Endodermal cell (in vitro differentiated cells): Measurements from ENCODE around the gene CDKN2A. TPM values are rescaled to one million over a fixed set of nuclear protein-coding genes. Genes with fewer than 3 reads are reported as not detected.
A peak's percentile ranks its signal among the peaks of the same experiment; 100 is the strongest.
"Not testable (repeated sequence)": the region's sequence is repeated elsewhere in the genome, so short reads cannot be mapped to it uniquely, and the experiment has no call there.

Experiments
- DNase-seq: peaks from one replicate; pipeline ENCODE4 v3.0.0-alpha.2; 2017
- H3K27ac ChIP-seq: 2 replicates; pipeline ENCODE4 v1.5.1; 2013; ENCODE audit warnings: mild to moderate bottlenecking, low read depth, low read length, moderate library complexity
- H3K27me3 ChIP-seq: 2 replicates; pipeline ENCODE4 v1.6.1; 2013; ENCODE audit warnings: mild to moderate bottlenecking, low read length, moderate library complexity; ENCODE audit not compliant: insufficient read depth, control insufficient read depth, poor library complexity, severe bottlenecking
- H3K36me3 ChIP-seq: 2 replicates; pipeline ENCODE4 v1.7.0; 2013; ENCODE audit warnings: mild to moderate bottlenecking, low read length, moderate library complexity; ENCODE audit not compliant: control insufficient read depth, insufficient read depth
- H3K4me1 ChIP-seq: one replicate; pipeline ENCODE4 v1.7.0; 2013; ENCODE audit warnings: low read length; ENCODE audit not compliant: control insufficient read depth, insufficient read depth
- H3K4me3 ChIP-seq: 2 replicates; pipeline ENCODE4 v1.5.1; 2013; ENCODE audit warnings: mild to moderate bottlenecking, low read length, moderate library complexity
- H3K9ac ChIP-seq: 2 replicates; pipeline ENCODE4 v1.6.1; 2013; ENCODE audit warnings: mild to moderate bottlenecking, low read length, moderate library complexity; ENCODE audit not compliant: poor library complexity, severe bottlenecking; ENCODE audit errors: extremely low read depth
- H3K9me3 ChIP-seq: 2 replicates; pipeline ENCODE4 v1.6.1; 2013; ENCODE audit warnings: mild to moderate bottlenecking, low read length, moderate library complexity; ENCODE audit not compliant: control insufficient read depth
- H3K27ac Mint-ChIP-seq: 2 replicates; pipeline ENCODE4 v1.8.0; 2020; ENCODE audit warnings: mixed read lengths
- H3K27me3 Mint-ChIP-seq: 2 replicates; pipeline ENCODE4 v1.8.0; 2021; ENCODE audit warnings: mild to moderate bottlenecking, mixed read lengths; ENCODE audit not compliant: insufficient read depth
- H3K36me3 Mint-ChIP-seq: 2 replicates; pipeline ENCODE4 v1.8.0; 2020; ENCODE audit warnings: low read depth, mixed read lengths
- H3K4me1 Mint-ChIP-seq: 2 replicates; pipeline ENCODE4 v1.8.0; 2020; ENCODE audit warnings: mixed read lengths
- H3K4me3 Mint-ChIP-seq: 2 replicates; pipeline ENCODE4 v1.8.0; 2020; ENCODE audit warnings: mild to moderate bottlenecking, moderate library complexity, mixed read lengths
- H3K9me3 Mint-ChIP-seq: 2 replicates; pipeline ENCODE4 v1.8.0; 2020; ENCODE audit warnings: mild to moderate bottlenecking, mixed read lengths
- WGBS, 2 experiments: methylation state at CpG; one replicate each; pipeline versions ENCODE4 v1.1.5 to v1.1.7; 2013; ENCODE audit warnings: missing lambda C conversion rate in 2 of 2, mixed read lengths in 1 of 2; ENCODE audit not compliant: insufficient coverage in 1 of 2, insufficient read length in 1 of 2; 5-methylcytosine and 5-hydroxymethylcytosine counted together
- total RNA-seq, 2 donors: library from RNA; stranded (reverse); fragmentation: NEBNext Ultra II Directional in 1 of 2; extraction: Animal tissue kit (Norgen Biotek cat#: 25700) in 1 of 2; gene quantifications; 2 replicates in 1 of 2; 3 replicates in 1 of 2; pipeline ENCODE4 v1.2.1, GENCODE V29; 2021
- TF ChIP-seq, protein P1 (sequence below): fragments of 200-600 bp; sonication (generic); conservative IDR thresholded peaks from 2 replicates; pipeline ENCODE4 v1.5.0; 2021; ENCODE audit warnings: antibody characterized with exemption, mild to moderate bottlenecking

CDKN2A gene
- total RNA-seq, 2 donors from 2014 or later = 1.9 to 6.7 TPM

DNA sequence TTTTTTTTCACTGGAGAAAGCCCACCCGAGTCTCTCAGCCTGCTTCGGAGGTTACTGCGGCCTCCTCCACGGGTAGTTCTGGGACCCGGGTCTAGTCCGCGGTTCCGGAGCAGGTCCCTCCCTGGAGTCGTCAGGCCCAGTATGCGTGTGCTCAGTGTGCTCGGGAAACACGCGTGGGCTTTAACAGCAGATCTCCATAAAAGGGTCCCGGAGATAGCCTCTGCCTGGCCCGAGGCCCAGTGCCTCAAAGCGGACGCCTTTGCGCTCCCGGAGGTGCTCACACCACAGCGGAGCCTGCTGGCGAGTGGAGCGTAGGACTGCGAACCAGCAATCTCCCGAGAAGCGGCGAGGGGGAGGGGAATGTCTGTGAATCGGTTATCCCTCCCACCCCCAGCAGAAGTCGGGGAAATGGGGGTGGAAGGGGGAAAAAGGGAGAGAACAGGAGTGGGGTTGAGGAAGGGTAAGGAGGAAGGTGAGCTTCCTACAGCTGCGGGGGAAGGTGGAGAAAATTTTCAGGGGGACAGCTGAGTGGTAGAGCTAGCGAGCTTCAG lies 28.7 kb downstream of the CDKN2A start:
- Mint-ChIP-seq H3K27me3 (peaks cover 96% of the 10 kb centered on the region), H3K9me3 (peaks cover 15% of the 10 kb centered on the region), H3K4me1 (peaks cover 21% of the 10 kb centered on the region), H3K27ac (no peak overlapping the region), H3K4me3 (peak overlapping the region; percentile 55), H3K36me3 (no peaks in the 10 kb centered on the region)
- peak; percentile 89 for DNase-seq
- Histone ChIP-seq H3K27me3 (peaks cover 98% of the 10 kb centered on the region), H3K9me3 (peaks cover 18% of the 10 kb centered on the region), H3K27ac (no peak overlapping the region), H3K36me3 (no peaks in the 10 kb centered on the region), H3K9ac (no peak overlapping the region), H3K4me1 (no peaks in the 10 kb centered on the region), H3K4me3 (peak overlapping the region; percentile 77)
- 3 to 5% methylated on average over 10 to 30 of the region's 30 CpGs for WGBS, 2 experiments
- TF ChIP-seq, protein P1, sequence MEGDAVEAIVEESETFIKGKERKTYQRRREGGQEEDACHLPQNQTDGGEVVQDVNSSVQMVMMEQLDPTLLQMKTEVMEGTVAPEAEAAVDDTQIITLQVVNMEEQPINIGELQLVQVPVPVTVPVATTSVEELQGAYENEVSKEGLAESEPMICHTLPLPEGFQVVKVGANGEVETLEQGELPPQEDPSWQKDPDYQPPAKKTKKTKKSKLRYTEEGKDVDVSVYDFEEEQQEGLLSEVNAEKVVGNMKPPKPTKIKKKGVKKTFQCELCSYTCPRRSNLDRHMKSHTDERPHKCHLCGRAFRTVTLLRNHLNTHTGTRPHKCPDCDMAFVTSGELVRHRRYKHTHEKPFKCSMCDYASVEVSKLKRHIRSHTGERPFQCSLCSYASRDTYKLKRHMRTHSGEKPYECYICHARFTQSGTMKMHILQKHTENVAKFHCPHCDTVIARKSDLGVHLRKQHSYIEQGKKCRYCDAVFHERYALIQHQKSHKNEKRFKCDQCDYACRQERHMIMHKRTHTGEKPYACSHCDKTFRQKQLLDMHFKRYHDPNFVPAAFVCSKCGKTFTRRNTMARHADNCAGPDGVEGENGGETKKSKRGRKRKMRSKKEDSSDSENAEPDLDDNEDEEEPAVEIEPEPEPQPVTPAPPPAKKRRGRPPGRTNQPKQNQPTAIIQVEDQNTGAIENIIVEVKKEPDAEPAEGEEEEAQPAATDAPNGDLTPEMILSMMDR = peak; percentile 75

DNA sequence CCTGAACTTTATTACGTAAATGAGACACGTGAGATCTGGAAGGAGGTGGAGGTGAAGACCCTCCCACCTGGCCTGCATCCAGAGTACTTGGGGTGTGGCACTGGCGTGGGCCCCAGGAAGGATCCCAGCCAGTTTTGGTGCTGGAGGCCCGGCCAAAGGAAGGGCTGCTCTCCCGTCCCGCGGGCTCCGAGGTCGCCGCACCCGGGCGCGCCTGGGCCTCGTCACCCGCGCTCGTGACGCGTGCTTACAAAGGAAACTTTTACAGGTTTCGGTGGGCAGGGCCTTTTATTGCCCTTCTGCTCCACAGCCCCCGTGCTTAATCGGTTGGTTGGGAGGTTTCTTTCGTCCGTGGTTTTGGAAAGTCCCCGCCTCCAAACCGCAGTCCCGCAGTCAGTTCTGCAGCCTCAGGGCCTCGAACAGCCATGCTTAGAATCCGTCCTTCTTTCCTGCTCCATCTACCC lies 29.2 kb downstream of the CDKN2A start:
- H3K27me3 Mint-ChIP-seq = peaks cover 96% of the 10 kb centered on the region
- peaks cover 15% of the 10 kb centered on the region for H3K9me3 Mint-ChIP-seq
- no peak overlapping the region for H3K27ac Mint-ChIP-seq
- peak; percentile 54 for DNase-seq
- H3K4me1 Mint-ChIP-seq = peaks cover 21% of the 10 kb centered on the region
- Histone ChIP-seq H3K4me3 (peak overlapping the region; percentile 77), H3K27ac (no peak overlapping the region), H3K9ac (no peak overlapping the region), H3K36me3 (no peaks in the 10 kb centered on the region), H3K4me1 (no peaks in the 10 kb centered on the region), H3K9me3 (peaks cover 13% of the 10 kb centered on the region), H3K27me3 (peaks cover 98% of the 10 kb centered on the region)
- peak overlapping the region; percentile 55 for H3K4me3 Mint-ChIP-seq
- H3K36me3 Mint-ChIP-seq = no peaks in the 10 kb centered on the region
- 6 to 7% methylated on average over 7 to 29 of the region's 29 CpGs for WGBS, 2 experiments
- TF ChIP-seq, protein P1 = no peak

DNA sequence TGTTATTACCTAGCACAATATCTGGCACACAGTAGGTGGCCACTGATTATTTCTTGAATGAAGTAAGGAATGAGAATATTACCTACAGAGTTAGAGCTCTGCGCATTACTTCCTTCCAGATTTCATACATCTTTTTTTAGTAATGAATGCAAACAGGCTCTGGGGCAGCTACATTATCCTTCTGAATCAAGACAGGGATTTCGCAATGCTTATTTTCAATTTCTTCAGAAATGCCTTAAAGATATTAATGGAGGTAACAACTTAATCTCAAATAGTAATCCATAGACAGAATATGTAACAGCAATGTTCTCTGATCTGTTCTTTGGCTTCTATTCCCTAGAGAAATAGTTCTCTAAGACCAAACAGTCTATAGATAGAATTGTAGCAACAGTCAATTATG lies 32.6 kb downstream of the CDKN2A start:
- H3K9me3 Mint-ChIP-seq = peaks cover 13% of the 10 kb centered on the region
- no peaks in the 10 kb centered on the region for H3K36me3 Mint-ChIP-seq
- no peak overlapping the region for H3K9ac ChIP-seq
- peaks cover 70% of the 10 kb centered on the region for H3K27me3 ChIP-seq
- no peak overlapping the region for H3K4me3 Mint-ChIP-seq
- DNase-seq = no peak
- H3K27ac ChIP-seq = no peak overlapping the region
- peaks cover 6% of the 10 kb centered on the region for H3K9me3 ChIP-seq
- H3K27ac Mint-ChIP-seq = no peak overlapping the region
- H3K36me3 ChIP-seq = no peaks in the 10 kb centered on the region
- no peaks in the 10 kb centered on the region for H3K4me1 ChIP-seq
- H3K27me3 Mint-ChIP-seq = peaks cover 80% of the 10 kb centered on the region
- WGBS, 2 experiments = 96% methylated on average over 2 of the region's 2 CpGs; no CpG with 5 or more reads in 1 of the 2 experiments
- TF ChIP-seq, protein P1 = no peak
- H3K4me1 Mint-ChIP-seq = peaks cover 14% of the 10 kb centered on the region
- H3K4me3 ChIP-seq = no peak overlapping the region

GRCh38 chr9:21959268-21959667 lies 34.9 kb downstream of the CDKN2A start:
- H3K27ac ChIP-seq, H3K9ac ChIP-seq, H3K4me3 Mint-ChIP-seq, H3K4me1 ChIP-seq, H3K4me3 ChIP-seq, H3K27ac Mint-ChIP-seq, H3K9me3 ChIP-seq, H3K36me3 Mint-ChIP-seq, DNase-seq, H3K4me1 Mint-ChIP-seq, H3K36me3 ChIP-seq: not testable (repeated sequence)
- peaks cover 59% of the 10 kb centered on the region for H3K27me3 Mint-ChIP-seq
- WGBS, 2 experiments = 95 to 96% methylated on average over 5 to 19 of the region's 33 CpGs
- peaks cover 13% of the 10 kb centered on the region for H3K9me3 Mint-ChIP-seq
- peaks cover 47% of the 10 kb centered on the region for H3K27me3 ChIP-seq
